RWPE2 (cell line): Measurements from ENCODE around the gene FGF2.
A peak's percentile ranks its signal among the peaks of the same experiment; 100 is the strongest.

Experiments used
- ATAC-seq: fragments of 200-7000 bp; cut with Tn5 transposase; 3 replicates; pipeline ENCODE4 v1.9.1; 2021; ENCODE audit warnings: low read depth
- DNase-seq: peaks from one replicate; pipeline ENCODE4 v3.0.0-alpha.2; 2020; ENCODE audit warnings: low spot score
- H3K27ac ChIP-seq: fragments of 450-650 bp; 2 replicates; pipeline ENCODE4 v1.5.1; 2017; ENCODE audit warnings: mild to moderate bottlenecking; ENCODE audit not compliant: poor library complexity, severe bottlenecking
- H3K27me3 ChIP-seq: fragments of 250-450 bp; sonication (Bioruptor Pico); 2 replicates; pipeline ENCODE4 v1.5.1; 2021; ENCODE audit warnings: mild to moderate bottlenecking, moderate library complexity; ENCODE audit not compliant: insufficient read depth, poor library complexity, severe bottlenecking
- H3K36me3 ChIP-seq: fragments of 250-450 bp; sonication (Bioruptor Pico); 2 replicates; pipeline ENCODE4 v1.5.1; 2020; ENCODE audit warnings: low read depth, mild to moderate bottlenecking, moderate library complexity
- H3K4me1 ChIP-seq: fragments of 250-450 bp; sonication (Bioruptor Pico); 2 replicates; pipeline ENCODE4 v1.5.1; 2021; ENCODE audit warnings: mild to moderate bottlenecking, moderate library complexity; ENCODE audit not compliant: insufficient read depth, poor library complexity, severe bottlenecking
- H3K4me3 ChIP-seq: fragments of 250-450 bp; sonication (Bioruptor Pico); 2 replicates; pipeline ENCODE4 v1.5.1; 2021; ENCODE audit warnings: mild to moderate bottlenecking, moderate library complexity; ENCODE audit not compliant: severe bottlenecking
- H3K9me3 ChIP-seq: fragments of 250-450 bp; sonication (Bioruptor Pico); 2 replicates; pipeline ENCODE4 v1.5.1; 2021; ENCODE audit warnings: mild to moderate bottlenecking, moderate library complexity; ENCODE audit not compliant: severe bottlenecking
- CTCF ChIP-seq: fragments of 450-650 bp; IDR thresholded peaks from one replicate; pipeline ENCODE4 v1.5.1; 2017; ENCODE audit warnings: mild to moderate bottlenecking, moderate library complexity; ENCODE audit not compliant: poor library complexity, severe bottlenecking

Gene FGF2

GRCh38 chr4:122822466-122822865 lies 4.2 kb upstream of the FGF2 start:
- H3K4me1 ChIP-seq = peaks cover 6% of the 10 kb centered on the region
- no peak for TF ChIP-seq CTCF
- H3K9me3 ChIP-seq = no peaks in the 10 kb centered on the region
- H3K36me3 ChIP-seq = no peaks in the 10 kb centered on the region
- H3K27ac ChIP-seq = no peak overlapping the region
- H3K27me3 ChIP-seq = no peaks in the 10 kb centered on the region
- DNase-seq (no peak), ATAC-seq (no peak)
- no peak overlapping the region for H3K4me3 ChIP-seq

GRCh38 chr4:122823476-122823875 lies 3.2 kb upstream of the FGF2 start:
- Histone ChIP-seq H3K4me1 (peaks cover 11% of the 10 kb centered on the region), H3K36me3 (peaks cover 3% of the 10 kb centered on the region; the same call in 1 of the 2 replicates), H3K27me3 (no peaks in the 10 kb centered on the region), H3K27ac (no peak overlapping the region), H3K9me3 (no peaks in the 10 kb centered on the region), H3K4me3 (no peak overlapping the region)
- ATAC-seq (no peak), DNase-seq (no peak)
- no peak for TF ChIP-seq CTCF

- no peak for DNase-seq
Measured at GRCh38 chr4:122824616-122825015, 2.0 kb upstream of the FGF2 start.

GRCh38 chr4:122826079-122826527 lies 528 bp upstream of the FGF2 start:
- H3K4me3 ChIP-seq = peak overlapping the region; percentile 53
- H3K9me3 ChIP-seq = no peaks in the 10 kb centered on the region
- no peaks in the 10 kb centered on the region for H3K27me3 ChIP-seq
- H3K27ac ChIP-seq = peak overlapping the region; percentile 57
- DNase-seq = no peak
- no peak for ATAC-seq
- TF ChIP-seq CTCF = no peak
- H3K36me3 ChIP-seq = peaks cover 3% of the 10 kb centered on the region; the same call in 1 of the 2 replicates
- H3K4me1 ChIP-seq = peaks cover 6% of the 10 kb centered on the region

More at GRCh38 chr4:122824616-122825015, 2.0 kb upstream of the FGF2 start:
- Histone ChIP-seq H3K36me3 (peaks cover 3% of the 10 kb centered on the region; the same call in 1 of the 2 replicates), H3K9me3 (no peaks in the 10 kb centered on the region), H3K4me3 (no peak overlapping the region), H3K4me1 (peaks cover 12% of the 10 kb centered on the region), H3K27ac (no peak overlapping the region), H3K27me3 (no peaks in the 10 kb centered on the region)
- TF ChIP-seq CTCF = no peak
- no peak for ATAC-seq

GRCh38 chr4:122827258-122827878 lies 737 bp downstream of the FGF2 start:
- ATAC-seq = peak; percentile 53
- no peak for DNase-seq
- Histone ChIP-seq H3K36me3 (peaks cover 7% of the 10 kb centered on the region; the same call in 1 of the 2 replicates), H3K4me3 (peak overlapping the region; percentile 53), H3K4me1 (peaks cover 16% of the 10 kb centered on the region), H3K27ac (peak overlapping the region; percentile 57), H3K9me3 (no peaks in the 10 kb centered on the region), H3K27me3 (no peaks in the 10 kb centered on the region)
- peak; percentile 2 for TF ChIP-seq CTCF
